ENCODE results near the gene IFIT1.
"Not testable (repeated sequence)": the region's sequence is repeated elsewhere in the genome, so short reads cannot be mapped to it uniquely, and the experiment has no call there.

The IFIT1 gene, protein sequence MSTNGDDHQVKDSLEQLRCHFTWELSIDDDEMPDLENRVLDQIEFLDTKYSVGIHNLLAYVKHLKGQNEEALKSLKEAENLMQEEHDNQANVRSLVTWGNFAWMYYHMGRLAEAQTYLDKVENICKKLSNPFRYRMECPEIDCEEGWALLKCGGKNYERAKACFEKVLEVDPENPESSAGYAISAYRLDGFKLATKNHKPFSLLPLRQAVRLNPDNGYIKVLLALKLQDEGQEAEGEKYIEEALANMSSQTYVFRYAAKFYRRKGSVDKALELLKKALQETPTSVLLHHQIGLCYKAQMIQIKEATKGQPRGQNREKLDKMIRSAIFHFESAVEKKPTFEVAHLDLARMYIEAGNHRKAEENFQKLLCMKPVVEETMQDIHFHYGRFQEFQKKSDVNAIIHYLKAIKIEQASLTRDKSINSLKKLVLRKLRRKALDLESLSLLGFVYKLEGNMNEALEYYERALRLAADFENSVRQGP

DNA sequence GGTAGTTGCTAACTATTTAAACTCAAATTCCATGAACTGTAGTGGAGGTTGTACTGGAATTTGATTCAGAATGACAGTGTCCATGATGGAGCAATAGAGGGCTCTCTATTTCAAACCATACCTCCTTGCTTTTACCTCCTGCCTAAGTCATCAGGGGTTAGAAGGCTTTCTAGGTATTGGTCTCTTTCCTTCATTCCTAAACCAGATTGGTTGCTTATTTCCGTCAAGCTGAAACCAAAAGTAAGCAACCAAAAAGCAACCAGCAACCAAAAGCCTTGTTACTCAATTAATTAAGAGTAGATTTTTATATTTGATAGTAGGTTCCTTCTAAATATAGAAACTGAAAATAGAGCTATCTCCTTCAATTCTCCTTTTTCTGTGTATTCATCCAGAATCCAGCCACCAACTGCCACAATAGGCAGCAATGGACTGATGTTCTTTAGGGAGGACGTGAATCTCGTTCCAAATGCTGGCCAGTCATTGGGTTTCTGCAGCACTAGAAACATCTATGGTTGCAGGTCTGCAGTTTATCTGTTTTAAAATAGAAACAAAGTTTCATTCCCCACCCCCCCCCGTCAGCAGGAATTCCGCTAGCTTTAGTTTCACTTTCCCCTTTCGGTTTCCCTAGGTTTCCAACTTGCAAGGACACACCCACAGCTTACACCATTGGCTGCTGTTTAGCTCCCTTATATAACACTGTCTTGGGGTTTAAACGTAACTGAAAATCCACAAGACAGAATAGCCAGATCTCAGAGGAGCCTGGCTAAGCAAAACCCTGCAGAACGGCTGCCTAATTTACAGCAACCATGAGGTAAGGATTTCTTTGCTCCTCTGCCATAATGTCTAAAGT is at the start of gene IFIT1:
Gene IFIT1 (plus strand): TSS at position 717 of the 850 bp plus-strand sequence. CDS start 90 bp downstream, at position 807.
- peak; percentile 84 for DNase-seq (ENCODE audit: low spot score)

GRCh38 chr10:89343089-89343767 is 49.2 kb upstream of the IFIT1 start:
- no peak for DNase-seq (ENCODE audit: low spot score)

GRCh38 chr10:89344156-89344555 is 48.3 kb upstream of the IFIT1 start:
- DNase-seq (ENCODE audit: low spot score): no peak

- no peak for DNase-seq (ENCODE audit: low spot score)
These were observed 46.9 kb upstream of the IFIT1 start for GRCh38 chr10:89345367-89346000.

GRCh38 chr10:89346405-89347254 is 45.8 kb upstream of the IFIT1 start:
- DNase-seq (ENCODE audit: low spot score): no peak

- DNase-seq (ENCODE audit: low spot score): no peak
These were observed 44.5 kb upstream of the IFIT1 start for GRCh38 chr10:89347701-89348457.

DNA sequence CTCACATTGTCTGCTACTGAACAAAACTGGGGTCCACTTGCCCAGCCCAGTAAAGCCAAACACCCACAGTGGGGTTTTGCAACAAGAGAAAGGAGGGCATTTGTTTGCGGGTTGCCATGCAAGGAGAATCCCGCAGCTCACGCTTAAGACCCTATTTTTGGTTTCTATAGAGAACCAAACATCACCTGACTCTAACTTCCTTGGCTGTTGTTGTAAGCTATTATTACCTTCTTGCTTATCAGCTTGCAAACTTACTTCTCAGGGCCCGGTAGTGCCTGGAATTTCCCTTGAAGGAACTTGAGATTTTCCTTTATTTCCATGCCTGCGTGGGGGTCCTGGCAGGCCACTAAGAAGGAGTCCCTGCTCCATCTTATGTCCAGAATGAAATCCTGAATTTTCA is 43.9 kb upstream of the IFIT1 start:
- no peak for DNase-seq (ENCODE audit: low spot score)

DNA sequence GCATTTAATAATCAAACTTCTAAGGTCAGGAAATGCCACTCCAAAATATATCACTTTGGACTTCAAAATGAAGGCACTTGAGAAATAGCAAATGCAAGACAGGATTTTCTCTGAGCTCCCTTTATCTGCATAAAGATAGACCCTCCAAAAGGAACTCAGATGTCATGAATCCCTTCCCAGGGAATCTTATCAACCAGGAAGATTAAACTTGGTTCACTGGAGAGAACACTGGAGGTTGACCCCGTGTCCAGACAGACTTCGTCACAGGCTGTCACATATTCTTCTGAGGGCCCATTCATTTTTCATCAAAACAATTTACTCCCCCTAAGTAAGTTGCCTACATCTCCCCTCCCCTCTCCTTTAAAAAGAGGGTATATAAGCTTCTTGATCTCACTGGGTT is 43.4 kb upstream of the IFIT1 start:
- DNase-seq (ENCODE audit: low spot score): no peak

GRCh38 chr10:89350631-89351315 is 41.6 kb upstream of the IFIT1 start:
- DNase-seq (ENCODE audit: low spot score): not testable (repeated sequence)

GRCh38 chr10:89351412-89351779 is 41.0 kb upstream of the IFIT1 start:
- no peak for DNase-seq (ENCODE audit: low spot score)

- peak; percentile 81 for DNase-seq (ENCODE audit: low spot score)
These were observed 40.4 kb upstream of the IFIT1 start for GRCh38 chr10:89351780-89352597.

GRCh38 chr10:89352802-89353201 is 39.6 kb upstream of the IFIT1 start:
- DNase-seq (ENCODE audit: low spot score): no peak

- DNase-seq (ENCODE audit: low spot score): no peak
These were observed 37.0 kb upstream of the IFIT1 start for GRCh38 chr10:89355394-89355931.

DNA sequence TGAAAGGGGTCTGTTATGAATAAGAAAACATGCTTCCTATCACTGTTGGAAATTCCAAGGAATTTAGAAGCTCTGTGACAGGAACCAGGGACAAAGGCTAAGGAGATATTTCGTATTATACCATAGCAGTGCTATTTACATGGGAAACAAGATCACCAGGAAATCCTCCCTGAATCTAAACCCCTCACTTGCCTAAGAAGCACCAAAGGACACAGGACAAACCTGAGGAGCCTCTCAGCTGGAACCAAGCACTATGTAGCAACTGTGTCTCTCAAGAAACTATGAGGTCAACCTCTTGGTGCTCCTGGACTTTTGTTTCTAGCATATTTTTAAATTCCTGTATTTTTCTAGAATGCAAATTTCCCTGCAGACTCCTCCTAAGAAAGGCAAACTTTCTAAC is 35.3 kb upstream of the IFIT1 start:
- DNase-seq (ENCODE audit: low spot score): no peak

DNA sequence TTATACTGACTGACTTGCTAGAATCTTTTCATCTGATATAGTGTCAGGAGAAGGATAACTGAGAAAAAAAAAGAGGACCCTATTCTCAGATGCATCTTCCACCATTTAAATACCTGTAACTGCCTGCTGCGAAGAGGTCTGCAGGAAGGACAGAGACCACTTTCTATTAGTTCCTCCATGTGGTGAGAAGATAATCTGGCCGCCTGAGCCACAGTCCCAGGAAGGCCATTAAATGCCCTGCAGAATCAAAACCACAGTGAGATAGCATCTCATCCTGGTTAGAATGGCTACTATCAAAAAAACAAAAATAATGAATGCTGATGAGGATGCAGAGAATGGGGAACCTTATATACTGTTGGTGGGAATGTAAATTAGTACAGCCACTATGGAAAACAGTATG is 34.4 kb upstream of the IFIT1 start:
- DNase-seq (ENCODE audit: low spot score): no peak

DNA sequence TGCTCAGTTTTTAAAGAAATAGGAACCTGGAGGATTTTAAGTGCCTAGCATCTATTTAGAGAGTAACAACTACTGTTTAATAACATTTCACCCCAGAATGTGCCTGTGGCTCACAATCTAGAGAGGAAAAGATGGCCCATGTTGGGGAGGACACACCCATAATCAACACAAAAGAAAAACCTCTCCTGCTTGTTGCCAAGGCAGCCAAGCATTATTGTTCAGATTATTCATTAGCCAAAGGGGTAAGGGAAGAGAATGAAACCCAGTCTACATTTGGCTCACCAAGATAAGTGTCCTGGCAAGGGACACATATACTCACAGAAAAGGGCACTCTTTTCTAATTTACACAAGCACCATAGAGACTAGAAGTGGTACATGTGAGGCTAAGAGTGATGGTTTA is 32.3 kb upstream of the IFIT1 start:
- no peak for DNase-seq (ENCODE audit: low spot score)

GRCh38 chr10:89362929-89363328 is 29.5 kb upstream of the IFIT1 start:
- no peak for DNase-seq (ENCODE audit: low spot score)

DNA sequence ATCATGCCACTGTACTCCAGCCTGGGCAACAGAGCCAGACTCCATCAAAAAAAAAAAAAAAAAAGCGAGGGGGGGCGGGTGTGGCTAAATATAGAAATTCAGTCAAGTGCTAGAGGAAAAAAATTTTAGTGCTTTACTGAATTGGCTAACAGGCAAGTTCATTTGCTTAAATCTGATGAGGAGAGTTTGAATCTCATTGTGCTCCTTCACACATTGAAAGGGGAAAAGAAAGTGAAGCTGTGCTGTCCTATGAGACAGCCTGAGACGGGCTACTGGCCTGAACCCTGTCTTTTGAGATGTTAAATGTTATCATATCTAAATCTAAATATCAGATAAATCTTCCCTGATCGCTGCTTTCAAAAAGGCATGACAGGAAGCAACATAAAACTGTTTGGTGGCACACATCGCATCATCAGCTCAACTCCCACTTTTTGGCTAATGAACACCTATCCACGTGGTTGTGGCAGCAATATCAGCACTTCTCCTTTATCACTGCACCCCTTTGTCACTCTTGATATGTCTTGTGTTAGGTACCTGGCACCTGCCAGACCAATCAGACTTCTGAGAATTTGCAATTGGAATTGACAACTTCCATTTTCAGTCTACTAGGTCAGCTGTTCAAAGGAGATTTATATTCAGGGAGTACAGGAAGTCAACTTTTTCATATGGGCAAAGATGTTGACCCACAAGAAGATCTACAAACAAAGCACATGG is 28.5 kb upstream of the IFIT1 start:
- no peak for DNase-seq (ENCODE audit: low spot score)

Measured in AG20443 (cell line).